HG02885 (cell line): ENCODE measurements around the gene CD276.

Experiments
- ATAC-seq: cut with Tn5 transposase; IDR thresholded peaks from one replicate; pipeline ENCODE4 v1.9.1; 2021; ENCODE audit warnings: mild to moderate bottlenecking; ENCODE audit not compliant: unreplicated experiment, poor library complexity

CD276 gene

GRCh38 chr15:73758461-73758860 lies 74.3 kb downstream of the CD276 start:
- no peak for ATAC-seq

GRCh38 chr15:73760330-73761329 lies 76.4 kb downstream of the CD276 start:
- ATAC-seq = no peak

GRCh38 chr15:73763931-73764330 lies 79.7 kb downstream of the CD276 start:
- no peak for ATAC-seq
